Esophagus muscularis mucosa (tissue), 4 donors: ENCODE data around the gene RAB33A.

ENCODE experiments used
- CTCF ChIP-seq, 3 experiments: fragments of 200-600 bp in 2 of 3; fragments of 450-650 bp in 1 of 3; sonication (generic) in 2 of 3; IDR thresholded peaks; one replicate each; pipeline ENCODE4 v1.5.1; 2017 to 2019; ENCODE audit warnings: antibody characterized with exemption in 3 of 3, mild to moderate bottlenecking in 2 of 3, moderate library complexity in 1 of 3
- EP300 ChIP-seq: sonication (generic); formaldehyde crosslinking; IDR thresholded peaks from one replicate; pipeline ENCODE4 v1.6.1; 2017; ENCODE audit warnings: antibody characterized with exemption
- POLR2A ChIP-seq: fragments of 450-650 bp; IDR thresholded peaks from one replicate; pipeline ENCODE4 v1.6.1; 2017; ENCODE audit warnings: antibody characterized with exemption, moderate library complexity, mild to moderate bottlenecking, low read depth

GRCh38 chrX:130166503-130166777 is 5.3 kb upstream of the RAB33A start:
- TF ChIP-seq POLR2A: no peak
- no peak for TF ChIP-seq CTCF (IDR thresholded peaks at IDR 0.05)
- TF ChIP-seq EP300: no peak
